GM12875 (cell line): ENCODE results near the gene RTL10.

Experiments used
- H3K4me3 ChIP-seq: one replicate; pipeline ENCODE4 v1.5.1; 2011; ENCODE audit warnings: low read depth, low read length, control low read depth
- TF ChIP-seq, protein P1 (sequence below): IDR thresholded peaks from 2 replicates; pipeline ENCODE4 v1.5.1; 2011; ENCODE audit warnings: low read depth, mild to moderate bottlenecking, control low read depth, inconsistent platforms, low read length, moderate library complexity, borderline replicate concordance; ENCODE audit not compliant: insufficient read depth

RTL10 gene

DNA sequence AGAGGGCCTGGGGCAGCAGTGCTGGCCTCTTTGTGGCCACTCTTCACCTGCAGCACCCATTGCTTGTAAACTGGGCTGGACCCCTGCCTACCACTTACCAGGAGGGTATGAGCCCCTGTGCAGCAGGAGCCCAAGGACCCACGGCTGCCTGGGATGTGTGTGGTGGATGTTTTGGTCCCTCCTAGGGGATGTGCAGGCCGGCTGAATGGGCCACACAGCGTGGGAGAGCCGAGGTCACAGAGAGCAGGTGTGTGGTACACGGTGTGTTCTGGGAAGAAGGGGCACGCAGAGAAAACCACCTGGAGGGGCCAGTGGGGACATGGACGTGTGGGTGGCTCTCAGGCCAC, 19.3 kb upstream of the RTL10 start:
- TF ChIP-seq, protein P1, sequence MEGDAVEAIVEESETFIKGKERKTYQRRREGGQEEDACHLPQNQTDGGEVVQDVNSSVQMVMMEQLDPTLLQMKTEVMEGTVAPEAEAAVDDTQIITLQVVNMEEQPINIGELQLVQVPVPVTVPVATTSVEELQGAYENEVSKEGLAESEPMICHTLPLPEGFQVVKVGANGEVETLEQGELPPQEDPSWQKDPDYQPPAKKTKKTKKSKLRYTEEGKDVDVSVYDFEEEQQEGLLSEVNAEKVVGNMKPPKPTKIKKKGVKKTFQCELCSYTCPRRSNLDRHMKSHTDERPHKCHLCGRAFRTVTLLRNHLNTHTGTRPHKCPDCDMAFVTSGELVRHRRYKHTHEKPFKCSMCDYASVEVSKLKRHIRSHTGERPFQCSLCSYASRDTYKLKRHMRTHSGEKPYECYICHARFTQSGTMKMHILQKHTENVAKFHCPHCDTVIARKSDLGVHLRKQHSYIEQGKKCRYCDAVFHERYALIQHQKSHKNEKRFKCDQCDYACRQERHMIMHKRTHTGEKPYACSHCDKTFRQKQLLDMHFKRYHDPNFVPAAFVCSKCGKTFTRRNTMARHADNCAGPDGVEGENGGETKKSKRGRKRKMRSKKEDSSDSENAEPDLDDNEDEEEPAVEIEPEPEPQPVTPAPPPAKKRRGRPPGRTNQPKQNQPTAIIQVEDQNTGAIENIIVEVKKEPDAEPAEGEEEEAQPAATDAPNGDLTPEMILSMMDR, result no peak
- no peak overlapping the region for H3K4me3 ChIP-seq

DNA sequence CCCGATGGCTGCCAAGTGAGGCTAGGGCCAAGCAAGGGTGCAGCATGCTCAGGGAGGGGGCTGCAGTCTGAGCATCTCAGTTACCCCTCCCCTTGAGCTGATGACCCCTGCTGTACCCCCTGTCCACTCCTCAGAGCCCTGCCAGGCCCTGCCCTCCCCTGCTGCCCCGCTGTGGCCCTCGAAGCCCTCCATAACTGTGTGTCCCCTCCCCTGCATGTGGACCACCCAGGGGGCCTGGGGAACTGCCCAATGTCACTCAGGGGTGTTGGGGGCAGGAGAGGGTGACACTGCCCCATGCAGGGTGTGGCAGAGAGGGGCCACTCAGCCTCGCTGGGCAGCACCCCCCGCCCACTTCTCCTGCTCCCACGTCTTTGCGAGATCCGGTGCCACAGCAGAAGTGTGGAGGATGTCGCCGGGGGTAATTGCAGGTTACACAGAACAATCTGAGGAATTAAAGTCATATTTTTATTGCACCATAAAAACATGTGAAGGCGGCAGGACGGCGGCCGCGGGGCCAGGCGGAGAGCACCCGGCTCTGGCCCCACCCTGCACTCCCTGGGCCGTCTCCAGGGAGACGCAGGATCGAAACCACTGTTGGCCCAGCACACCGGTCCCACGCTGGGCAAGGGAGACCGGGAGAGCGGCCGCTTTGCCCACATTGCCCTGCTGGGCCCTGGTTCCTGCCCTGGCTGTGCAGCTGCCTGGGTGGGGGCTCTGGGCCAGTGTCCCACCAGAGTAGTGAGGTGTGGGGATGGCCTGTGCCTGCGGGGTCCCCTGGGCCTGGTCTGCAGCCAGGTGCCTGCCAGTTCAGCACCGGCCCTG, 18.7 kb upstream of the RTL10 start:
- TF ChIP-seq, protein P1, result no peak
- H3K4me3 ChIP-seq, result no peak overlapping the region

DNA sequence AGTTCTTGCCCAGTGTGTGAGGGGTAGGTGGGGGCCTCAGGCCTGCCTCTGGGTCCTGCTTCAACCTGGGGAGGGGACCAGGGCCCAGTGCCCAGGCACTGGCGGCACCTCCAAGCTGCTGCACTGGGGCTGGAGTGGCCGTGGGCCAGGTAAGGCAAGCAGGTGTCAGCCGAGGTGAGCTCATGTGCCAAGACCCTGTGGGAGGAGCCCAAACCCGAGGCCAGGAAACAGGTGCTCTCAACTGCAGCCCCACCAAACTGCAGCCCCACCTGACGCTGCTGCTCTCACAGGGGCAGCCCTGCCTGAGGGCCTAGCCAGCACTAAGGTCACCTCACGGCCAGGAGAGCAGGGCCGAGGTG, 18.1 kb upstream of the RTL10 start:
- H3K4me3 ChIP-seq, result no peak overlapping the region
- TF ChIP-seq, protein P1, result no peak

DNA sequence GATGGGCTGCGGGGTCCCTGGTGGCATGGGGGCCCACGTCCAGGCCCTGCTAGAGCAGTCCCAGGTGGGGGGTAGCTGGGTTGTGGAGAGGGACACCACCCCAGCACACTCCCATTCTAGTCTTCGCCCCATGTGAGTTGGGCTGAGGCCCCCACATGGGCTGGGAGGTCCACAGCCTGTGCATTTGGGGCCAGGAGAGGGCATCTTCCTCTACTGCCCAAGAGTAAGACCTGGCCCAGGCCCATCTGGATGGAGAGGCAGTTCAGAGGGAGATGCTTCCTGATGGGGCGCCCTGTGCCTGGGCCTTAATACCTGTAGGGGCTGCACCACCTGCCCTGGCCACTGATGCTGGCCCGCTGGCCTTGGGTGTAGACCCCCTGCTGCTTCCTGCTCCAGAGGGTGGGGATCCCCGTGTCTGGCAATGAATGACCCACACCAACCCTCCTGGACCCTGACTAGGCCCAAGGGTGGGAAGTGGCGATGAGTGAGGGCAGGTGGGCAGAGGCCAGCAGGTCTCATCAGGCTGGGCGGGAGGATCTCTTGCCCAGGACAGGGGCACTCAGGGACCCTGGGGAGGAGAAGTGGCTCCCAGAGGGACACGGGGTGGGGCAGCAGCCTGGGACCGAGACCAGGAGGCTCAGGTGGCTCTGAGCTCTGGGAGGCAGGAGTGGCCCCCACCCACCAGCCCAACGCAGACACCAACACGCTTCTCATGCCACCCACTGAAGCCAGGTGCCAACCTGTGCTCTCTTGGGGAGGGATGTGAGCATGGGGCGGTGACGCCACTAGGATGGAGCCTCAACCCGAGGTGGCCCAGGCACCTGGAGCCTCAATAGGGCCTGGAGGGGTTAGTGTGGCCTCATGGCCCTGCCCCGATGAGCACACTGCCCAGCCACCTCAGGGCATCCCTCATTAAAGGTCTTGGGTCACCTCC, 17.4 kb upstream of the RTL10 start:
- H3K4me3 ChIP-seq, result no peak overlapping the region
- TF ChIP-seq, protein P1, result no peak

DNA sequence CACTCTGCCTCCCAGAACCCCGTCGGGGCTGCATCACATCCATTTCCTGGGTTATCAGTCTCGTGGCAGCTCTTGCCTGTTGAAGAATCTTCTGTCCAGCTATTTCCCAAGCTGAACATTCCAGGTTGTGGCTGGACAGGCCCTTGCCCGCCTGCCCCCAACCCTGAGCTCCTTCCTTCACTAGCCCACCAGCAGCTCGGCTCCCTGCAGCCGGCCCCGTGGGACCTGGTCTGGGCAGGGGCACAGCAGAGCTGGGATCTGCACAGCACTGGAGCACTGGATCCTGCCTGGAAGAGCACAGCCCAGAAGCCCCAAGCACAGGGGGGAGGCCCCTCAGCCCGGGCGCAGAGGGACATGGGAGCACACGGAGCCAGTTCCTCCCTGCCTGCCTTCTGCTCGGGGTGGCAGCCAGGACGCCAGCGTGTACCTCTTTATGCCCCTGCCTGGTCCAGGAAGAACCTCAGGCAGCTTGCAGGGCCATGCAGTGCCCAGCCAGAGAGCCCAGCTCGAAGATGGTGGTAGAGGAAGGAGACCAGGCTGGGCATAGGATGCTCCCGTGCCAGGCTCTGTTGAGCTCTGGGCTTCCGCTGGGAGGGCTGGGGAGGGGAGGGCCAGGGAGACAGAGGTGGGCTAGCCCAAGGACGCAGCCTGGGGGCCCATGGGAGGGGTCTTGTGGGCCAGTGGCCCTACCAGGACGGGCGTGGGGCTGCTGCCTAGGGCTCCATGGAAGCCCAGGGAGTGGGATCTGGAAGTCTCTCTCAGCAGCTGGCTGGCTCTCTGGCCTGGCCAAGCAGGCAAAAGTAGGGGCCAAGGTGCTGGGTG, 16.6 kb upstream of the RTL10 start:
- TF ChIP-seq, protein P1, result no peak
- H3K4me3 ChIP-seq, result no peak overlapping the region

DNA sequence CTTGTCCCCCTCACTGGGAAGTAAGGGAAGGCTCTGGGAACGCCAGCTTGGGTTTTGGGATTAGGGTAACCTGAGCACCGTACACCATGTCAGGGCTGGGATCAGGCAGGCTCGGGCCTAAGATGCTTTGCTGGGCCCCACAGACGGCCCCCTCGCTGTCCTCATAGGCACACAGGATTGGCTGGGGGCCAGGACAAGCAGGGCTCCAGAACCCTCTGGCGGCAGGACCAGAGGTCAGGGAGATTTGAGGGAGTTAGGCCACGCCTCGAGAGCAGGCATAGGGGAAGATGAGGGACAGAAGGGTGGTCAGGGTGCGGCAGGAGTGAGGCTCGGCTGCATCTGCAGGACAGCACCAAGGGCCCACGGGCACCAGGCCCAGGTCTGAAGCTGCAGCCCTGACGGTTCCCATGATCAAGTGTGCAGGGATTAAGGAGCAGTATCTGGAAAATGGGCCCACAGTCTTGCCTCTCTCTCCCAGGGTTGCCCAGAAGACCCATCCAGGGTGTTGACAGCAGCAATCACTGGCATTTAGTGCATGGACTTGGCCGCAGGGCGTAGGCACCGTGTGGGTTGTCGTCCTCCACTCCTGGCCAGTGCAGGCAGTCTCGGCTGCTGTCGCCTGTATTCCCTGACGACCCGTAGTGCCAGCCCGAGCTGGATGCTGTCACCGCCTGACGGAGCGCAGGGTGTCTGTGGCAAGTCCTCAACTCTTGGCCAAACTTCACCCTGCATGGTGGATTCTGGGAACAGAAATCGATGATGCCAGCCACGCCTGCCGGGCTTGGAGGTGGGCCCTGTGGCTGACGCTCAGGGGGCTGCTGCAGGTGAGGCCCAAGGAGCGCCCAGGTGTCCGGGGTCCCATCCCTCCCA, 15.7 kb upstream of the RTL10 start:
- no peak overlapping the region for H3K4me3 ChIP-seq
- TF ChIP-seq, protein P1, result no peak
